NOMO-1 treated with dmso at 0.1 percent for 144 hours (cell line): ENCODE measurements around the gene EVPLL.
A peak's percentile ranks its signal among the peaks of the same experiment; 100 is the strongest.
"Not testable (repeated sequence)": the region's sequence is repeated elsewhere in the genome, so short reads cannot be mapped to it uniquely, and the experiment has no call there.

ENCODE experiments used
- DNase-seq: peaks from one replicate; lab custom pipeline; 2025; ENCODE audit not compliant: unreplicated experiment; lab: John Stamatoyannopoulos, UW

Gene EVPLL

DNA sequence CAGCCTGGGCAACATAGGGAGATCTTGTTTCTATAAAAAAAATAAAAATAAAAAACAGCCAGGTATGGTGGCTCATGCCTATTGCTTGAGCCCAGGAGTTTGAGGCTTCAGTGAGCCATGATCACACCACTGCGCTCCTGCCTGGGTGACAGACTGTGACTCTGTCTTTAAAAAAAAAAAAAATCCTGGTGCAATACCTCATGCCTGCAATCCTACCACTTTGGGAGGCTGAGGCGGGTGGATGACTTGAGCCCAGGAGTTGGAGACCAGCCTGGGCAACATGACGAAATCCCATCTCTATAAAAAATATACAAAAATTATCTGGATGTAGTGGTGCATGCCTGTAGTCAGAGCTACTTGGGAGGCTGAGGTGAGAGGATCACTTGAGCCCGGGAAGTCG lies 1.0 kb downstream of the EVPLL start:
- DNase-seq = not testable (repeated sequence)

DNA sequence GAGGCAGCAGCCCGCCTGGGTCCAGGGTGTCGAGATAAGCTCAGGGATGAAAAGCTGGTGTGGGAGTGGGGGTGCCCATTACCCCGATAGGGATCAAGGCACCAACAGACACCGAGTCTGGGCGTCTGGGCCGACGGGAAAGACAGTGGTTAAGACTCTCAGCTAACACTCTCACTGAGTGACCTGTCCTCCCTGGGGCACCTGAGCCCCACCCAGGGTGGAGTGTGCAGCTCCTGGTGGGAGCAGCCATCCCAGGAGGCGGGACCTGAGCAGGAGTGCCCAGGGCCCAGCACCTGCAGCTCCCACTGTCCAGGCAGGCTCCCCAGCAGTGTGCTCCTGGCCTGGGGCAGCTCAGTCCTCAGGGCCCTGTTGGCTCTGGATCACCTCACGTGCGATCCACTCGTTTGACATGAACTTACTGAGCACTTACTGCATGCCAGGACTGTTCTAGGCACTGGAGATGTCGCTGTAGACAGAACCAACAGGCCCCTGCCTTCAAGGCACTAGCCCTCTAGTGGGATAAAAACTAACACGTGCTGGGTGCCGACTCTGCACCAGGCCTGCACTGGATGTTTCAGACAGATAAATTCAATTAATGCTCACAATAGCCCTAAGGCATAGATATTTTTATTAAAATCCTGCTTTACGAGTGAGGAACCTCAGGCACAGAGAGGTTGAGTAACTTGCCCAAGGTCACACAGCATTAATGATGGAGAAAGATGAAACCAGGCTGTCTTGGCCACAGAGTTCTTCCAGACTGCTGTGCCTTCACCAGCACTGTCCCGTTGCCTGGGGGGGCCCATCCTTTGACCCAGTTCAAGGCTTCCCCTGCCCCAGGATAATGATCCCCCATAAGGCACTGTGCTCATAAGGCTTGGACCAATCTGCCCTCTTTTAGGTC lies 1.9 kb downstream of the EVPLL start:
- DNase-seq = no peak

DNA sequence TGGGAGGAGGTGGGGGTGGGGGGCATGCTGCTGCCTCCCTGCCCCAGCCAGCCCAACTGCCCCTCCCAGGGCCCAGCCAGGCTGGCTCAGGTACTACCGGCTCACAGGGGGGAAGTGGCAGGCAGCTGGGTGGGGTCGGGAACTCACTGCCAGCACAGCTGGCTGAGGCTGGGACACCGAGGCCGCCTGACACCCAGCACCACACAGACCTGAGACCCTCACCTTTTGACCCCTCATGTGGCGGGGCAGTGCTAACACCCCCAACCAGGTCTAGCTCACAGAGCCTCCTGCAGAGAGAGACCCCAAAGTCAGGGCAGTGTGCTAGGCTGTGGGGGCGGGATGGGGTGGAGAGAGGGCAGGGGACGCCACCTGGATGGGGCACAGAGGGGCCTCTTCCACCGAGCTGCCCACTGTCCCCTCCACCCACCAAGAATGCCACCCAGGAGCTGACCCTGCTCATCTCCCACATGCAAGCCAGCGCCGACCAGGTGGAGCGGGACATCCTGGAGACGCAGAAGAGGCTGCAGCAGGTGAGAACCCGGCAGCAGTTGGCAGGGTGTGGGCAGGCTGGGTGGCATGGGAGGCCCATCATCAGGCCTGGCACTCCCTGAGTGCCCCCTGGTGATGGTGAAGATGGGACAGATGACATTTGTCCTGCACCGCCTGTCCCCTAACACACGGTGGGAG lies 3.0 kb downstream of the EVPLL start:
- DNase-seq = no peak

DNA sequence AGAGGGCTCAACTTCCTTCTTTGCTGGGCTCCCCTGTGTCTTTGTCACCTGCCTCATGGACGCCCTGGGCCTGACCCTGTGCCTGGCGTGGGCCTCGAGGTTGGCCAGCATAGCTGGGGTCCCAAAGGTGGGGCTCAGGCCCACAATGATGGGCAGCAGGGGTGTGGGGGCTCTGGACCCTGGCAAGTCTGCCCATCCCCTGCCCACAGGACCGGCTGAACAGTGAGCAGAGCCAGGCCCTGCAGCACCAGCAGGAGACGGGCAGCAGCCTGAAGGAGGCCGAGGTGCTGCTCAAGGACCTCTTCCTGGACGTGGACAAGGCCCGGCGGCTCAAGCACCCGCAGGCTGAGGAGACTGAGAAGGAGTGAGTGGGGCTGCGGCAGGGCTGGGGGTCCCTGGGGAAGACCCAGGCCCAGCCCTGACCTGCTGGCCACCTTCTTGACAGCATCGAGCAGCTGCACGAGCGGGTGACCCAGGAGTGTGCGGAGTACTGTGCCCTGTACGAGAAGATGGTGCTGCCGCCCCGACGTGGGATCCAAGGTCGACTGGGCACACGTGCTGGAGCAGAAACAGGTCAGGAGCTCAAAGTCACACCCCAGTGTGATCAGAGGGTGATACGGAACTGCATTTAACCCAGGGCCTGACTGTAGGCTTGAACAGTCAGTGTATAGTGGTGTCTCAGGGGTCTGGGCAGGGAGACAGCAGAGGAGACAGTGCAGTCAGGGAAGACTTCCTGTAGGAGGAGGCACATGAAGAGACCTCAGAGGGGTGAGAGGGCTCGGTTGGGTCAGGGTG lies 3.8 kb downstream of the EVPLL start:
- DNase-seq = no peak

DNA sequence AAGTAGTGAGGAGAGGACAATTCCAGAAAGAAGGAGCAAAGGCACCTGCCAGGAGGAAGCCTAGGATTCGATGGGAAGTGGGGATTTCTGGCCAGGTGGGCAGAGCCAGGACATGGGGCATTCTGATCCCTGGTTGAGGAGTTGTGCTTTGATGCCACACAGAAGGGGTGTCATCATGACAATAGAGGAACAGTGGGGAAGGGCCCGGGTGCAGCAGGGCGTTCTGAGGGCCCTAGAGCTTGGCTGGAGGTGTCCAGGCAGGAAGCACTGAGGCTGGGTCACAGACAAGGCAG lies 4.3 kb downstream of the EVPLL start:
- no peak for DNase-seq

DNA sequence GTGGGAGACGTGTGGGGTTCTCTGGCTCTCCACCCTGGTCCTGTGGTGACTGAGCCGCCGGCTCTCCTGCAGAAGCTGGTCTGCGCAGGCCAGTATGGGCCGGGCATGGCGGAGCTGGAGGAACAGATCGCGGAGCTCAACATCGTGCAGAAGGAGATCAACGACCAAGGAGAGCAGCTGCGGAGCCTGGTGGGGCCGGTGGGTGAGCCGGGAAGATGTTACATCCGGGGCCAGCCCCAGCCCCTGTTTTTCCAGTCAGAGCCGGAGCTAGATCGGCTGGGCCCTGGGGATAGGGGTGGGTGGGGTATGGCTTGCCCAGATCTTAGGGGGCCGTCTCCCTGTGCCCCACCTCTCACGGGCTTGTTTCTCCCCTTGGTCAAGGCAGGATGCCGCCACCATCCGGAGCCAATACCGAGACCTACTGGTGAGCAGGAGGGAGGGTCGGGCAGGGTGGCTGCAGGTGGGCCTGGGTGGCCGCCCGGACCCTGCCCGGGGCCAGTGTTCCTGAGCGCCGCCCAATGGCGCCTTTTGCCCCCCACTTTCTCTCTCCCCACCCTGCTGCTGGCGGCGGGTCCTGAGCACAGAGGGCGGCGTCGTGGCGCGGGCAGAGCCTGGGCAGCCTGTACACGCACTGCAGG lies 5.0 kb downstream of the EVPLL start:
- DNase-seq = no peak

DNA sequence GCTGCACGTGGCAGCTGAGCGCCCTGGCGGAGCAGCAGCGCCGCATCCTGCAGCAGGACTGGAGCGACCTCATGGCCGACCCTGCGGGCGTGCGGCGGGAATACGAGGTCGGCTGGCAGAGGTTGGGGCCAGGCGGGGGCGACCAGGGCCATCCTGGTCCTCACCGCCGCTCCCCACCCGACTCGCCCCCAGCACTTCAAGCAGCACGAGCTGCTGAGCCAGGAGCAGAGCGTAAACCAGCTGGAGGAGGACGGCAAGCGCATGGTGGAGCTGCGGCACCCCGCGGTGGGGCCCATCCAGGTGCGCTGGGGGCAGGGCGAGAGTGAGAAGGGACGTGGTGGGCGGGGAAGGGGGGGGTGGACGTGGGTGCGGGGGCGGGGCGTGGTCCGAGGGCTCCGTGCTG lies 5.5 kb downstream of the EVPLL start:
- DNase-seq = not testable (repeated sequence)

DNA sequence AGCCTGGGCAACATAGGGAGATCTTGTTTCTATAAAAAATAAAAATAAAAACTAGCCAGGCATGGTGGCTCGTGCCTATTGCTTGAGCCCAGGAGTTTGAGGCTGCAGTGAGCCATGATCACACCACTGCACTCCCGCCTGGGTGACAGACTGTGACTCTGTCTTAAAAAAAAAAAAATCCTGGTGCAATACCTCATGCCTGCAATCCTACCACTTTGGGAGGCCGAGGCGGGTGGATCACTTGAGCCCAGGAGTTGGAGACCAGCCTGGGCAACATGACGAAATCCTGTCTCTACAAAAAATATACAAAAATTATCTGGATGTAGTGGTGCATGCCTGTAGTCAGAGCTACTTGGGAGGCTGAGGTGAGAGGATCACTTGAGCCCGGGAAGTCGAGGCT lies 6.7 kb downstream of the EVPLL start:
- not testable (repeated sequence) for DNase-seq

DNA sequence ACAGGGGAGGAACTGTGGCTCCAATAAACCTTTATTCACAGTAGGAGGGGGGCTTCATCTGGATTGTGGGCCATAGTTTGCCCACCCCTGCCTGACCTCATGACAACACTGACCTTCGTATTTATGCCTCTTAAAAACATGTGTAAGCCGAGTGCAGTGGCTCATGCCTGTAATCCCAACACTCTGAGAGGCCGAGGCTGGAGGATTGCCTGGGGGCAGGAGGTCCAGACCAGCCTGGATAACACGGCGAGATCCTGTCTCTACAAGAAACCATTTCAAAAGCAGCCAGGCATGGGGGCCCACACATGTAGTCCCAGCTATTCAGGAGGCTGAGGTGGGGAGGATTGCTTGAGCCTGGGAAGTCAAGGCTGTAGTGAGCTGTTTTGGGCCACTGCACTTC lies 10.0 kb downstream of the EVPLL start:
- DNase-seq = not testable (repeated sequence)

DNA sequence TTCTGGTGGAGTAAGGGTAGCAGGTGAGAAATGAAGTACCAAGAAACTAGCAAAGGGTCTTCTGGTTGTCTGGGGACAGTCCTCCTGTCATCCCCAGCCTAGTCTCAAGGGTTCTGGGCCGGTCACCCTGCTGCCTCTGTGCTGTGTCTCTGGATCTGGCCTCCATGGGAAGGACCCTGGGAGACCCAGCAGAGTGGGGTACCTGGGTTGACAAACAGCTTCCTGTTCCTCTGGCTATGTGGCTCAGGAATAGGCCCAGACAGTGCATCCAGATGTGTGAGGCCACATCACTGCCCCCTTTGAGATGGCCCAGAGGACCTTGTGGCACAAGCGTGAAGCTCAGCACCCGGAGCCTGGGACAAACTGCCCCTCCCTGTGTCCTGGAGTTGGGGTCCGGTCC lies 10.7 kb downstream of the EVPLL start:
- DNase-seq = not testable (repeated sequence)

DNA sequence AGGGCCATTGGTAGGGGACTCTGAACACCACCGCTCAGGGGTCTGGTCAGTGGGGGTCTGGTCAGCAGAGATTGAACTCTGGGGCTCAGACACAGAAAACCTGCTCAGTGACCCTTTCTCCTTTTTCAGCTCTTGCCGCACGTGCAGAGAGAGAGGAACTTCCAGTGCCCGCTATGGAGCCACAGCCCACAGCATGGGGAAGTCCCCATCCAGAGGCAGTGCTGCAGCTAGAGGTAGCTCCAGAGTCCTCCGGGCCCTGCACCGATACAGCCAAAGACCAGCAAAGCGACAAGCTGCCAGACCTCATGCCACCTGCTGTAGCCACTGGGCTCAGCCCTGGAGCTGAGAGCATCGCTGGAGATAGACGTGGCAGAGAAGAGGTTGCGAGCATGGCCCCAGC lies 11.2 kb downstream of the EVPLL start:
- not testable (repeated sequence) for DNase-seq

DNA sequence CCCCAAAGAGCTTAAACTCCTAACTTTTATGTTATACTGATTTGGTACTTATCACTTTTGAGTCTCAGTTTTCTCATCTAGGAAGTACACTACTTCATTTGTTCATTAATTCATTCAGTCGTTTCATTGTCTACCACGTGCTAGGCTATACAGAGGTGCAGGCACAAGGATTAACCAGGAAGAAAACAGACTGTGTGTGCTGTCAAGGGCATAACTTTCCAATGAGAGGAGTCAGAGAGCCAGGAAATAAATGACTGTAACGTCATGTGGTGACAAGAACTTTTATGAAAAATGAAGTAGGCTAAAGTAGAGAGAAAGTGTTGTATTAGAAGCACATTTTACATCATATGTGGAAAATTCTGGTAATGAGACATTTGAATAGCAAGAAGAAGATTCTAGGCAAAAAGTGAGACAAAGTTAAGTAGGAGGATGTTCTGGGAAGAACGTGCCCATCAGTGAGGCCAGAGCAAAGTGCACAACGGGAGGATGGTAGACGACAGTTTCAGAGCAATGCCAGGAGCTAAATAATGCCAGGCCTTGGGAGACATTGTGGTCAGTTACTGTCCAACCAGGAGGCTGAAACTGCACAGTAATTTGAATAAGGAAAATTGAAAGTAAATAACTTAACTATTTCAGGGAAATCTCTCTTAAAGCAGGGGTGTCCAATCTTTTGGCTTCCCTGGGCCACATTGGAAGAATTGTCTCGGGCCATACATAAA lies 24.5 kb downstream of the EVPLL start:
- DNase-seq = not testable (repeated sequence)

DNA sequence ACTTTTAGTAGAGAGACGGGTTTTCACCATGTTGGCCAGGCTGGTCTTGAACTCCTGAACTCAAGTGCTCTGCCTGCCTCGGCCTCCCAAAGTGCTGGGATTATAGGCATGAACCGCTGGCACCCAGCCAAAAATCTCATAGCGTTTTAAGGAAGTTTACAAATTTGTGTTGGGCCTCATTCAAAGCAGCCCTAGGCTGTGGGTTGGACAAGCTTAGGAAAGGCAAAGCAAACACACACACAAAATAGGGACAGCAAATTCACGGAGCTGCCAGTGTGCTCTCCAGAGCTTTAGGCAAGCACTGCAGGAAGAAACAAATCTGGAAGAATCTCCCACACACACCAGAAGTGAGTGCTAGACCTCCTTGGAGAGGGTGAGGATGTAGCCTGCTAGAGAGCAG lies 25.6 kb downstream of the EVPLL start:
- DNase-seq = not testable (repeated sequence)

DNA sequence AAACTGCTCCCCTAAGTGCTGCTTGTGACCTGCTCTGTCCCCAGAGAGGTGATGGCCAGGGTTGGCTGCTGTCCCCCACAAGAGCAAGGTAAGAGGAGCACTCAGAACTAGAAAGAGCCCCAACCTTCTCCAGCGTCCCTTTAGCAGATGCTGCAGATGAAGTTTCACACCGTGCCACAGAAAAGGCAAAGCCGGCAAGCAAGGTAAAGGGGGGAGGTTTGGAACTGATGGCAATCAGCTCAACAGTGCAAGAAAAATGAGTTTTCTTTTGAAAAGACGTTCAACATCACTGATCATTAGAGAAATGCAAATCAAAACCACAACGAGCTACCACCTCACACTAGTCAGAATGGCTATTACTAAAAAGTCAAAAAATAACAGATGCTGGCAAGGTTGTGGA lies 26.0 kb downstream of the EVPLL start:
- DNase-seq = not testable (repeated sequence)

DNA sequence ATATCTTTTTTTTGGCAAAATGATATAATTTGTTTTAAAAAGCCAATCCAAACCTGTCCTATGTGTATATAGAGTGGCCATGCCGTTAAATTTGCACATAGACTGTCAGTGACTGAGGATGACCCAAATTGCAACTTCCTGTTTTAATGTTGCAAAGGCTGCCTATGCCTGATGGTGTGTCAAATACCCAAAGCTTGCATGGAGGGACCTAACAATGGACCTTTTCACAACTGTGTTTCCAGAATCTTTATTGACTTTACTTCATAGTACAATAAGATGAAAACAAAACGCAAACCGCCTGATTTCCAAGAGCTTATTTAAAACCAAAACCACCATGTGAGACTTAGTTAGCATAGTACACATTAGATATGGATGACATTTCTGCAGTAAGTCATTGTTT lies 31.3 kb downstream of the EVPLL start:
- peak; percentile 19 for DNase-seq

DNA sequence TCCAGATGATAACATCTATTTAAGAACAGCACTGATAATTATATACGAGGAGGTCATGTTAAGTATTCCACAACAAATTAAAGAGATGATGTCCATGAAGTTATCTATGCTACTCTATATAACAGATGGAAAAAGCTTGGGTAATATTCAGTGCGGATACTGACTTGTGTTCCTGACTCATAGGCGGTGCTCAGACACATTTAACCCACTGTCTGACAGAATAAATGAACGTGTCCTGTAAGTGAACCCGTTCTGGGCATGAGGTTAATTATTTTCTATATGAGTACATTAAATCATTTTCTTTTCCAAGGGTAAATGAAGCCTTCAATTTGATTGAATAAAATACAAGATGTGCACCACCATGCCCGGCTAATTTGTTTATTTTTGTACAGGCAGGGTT lies 31.7 kb downstream of the EVPLL start:
- not testable (repeated sequence) for DNase-seq

DNA sequence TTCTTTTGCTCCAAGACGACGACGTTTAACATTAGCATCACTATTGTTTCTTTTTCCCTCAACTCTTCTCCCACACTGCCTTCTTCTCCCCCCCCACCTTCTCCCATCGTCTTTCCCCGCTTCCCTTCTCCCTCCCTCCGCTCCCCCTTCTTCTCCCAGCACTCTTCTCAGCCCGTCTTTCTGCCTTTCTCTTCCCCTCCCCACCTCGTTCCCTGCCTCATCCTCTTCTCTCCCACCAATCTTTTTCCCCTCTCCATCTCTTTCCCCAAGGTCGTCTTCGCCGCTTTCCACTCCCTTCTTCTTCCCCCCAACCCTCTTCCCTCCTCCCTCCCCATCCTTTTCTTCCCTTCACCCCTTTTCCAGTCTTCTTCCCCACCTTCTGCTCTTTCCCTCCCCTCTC lies 33.2 kb downstream of the EVPLL start:
- not testable (repeated sequence) for DNase-seq

DNA sequence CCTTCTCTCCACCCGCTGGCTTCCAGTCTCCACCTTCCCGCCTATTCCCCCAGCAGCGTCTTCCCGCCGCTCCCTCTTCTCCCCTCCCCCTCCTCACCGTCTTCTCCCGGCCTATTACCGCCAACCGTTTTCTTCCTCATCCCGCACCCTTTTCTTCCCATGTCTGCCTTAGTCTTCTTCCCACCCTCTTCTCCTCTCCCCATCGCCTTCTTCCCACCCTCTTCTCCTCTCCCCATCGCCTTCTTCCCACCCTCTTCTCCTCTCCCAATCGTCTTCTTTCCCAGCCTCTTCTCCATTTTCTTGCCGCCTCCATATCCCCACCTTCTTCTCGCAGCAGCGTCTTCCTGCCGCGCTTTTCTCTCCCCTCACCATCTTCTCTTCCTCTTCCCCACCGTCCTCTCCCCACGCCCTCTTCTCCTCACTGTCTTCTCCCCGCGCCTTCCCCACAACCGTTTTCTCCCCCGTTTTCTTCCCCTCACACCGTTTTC lies 33.8 kb downstream of the EVPLL start:
- DNase-seq = peak; percentile 25

DNA sequence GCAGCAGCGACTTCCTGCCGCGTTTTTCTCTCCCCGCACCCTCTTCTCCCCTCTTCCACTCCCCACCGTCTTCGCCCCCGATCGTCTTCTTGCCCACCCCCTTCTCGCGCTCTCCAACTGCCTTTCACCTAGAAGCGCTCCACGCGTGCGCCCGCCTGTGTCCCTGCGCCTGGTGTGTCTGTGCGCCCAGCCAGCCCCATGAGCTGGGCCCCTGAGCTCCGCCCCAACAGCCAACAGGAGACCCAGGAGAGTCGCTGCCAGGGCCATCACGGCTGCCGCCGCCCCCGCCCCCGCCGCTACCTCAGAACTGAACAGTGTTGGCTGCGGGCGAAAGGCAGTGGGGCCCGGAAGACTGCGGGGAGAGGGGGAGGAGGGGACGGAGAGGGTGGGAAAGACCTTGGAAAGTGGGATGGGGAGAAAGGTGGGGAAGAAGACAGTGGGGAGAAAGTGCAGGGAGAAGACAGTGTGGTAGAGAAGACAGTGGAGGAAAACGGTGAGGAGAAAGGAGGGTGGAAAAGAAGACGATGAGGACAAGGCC lies 34.5 kb downstream of the EVPLL start:
- DNase-seq = not testable (repeated sequence)

DNA sequence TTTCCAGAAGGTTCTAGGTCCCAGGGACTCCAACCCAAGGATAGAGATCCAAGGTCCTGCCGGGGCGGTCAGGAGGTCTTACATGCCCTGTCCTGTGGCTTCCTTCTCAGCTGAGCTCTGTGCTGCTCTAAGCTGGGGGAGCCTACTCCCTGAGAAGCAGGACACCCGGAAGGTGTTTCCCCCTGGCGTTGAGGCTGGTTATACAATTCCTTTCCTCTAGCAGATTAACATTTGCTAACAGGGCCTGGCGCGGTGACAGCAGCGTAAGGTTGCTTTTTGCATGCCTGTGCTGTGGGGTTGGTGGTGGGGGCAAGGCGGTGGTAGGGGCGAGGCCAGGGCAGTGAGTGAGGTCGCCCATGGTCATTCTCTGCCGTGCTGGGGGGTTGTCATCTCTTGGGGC lies 43.9 kb downstream of the EVPLL start:
- DNase-seq = not testable (repeated sequence)
